ENCODE results near the gene ECM1. TPM values are rescaled to one million over a fixed set of nuclear protein-coding genes. Genes with fewer than 3 reads are reported as not detected.

The ECM1 gene
- total RNA-seq, 1 donor from 2014 or later, result under 0.01 TPM

DNA sequence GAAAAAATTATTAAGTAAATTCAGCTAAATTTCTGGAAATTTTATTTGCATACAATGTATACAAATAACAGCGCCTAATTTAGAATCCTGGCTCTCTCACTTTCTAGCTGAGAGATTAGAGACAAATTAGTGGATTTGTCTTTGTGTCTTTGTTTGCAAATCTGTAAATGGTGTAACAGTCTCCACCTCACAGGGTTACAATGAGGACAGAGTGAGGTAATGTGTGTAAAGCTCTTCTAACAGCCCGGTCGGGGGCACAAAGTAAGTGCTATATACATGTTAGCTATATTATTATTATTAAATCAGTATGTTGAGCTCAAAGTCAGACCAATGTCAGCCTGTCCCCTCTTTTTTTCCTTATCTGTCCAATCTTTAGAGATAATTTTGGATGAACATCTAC, 36.3 kb downstream of the ECM1 start:
- DNase-seq (ENCODE audit: low read depth in 2 of 2), result no peak

DNA sequence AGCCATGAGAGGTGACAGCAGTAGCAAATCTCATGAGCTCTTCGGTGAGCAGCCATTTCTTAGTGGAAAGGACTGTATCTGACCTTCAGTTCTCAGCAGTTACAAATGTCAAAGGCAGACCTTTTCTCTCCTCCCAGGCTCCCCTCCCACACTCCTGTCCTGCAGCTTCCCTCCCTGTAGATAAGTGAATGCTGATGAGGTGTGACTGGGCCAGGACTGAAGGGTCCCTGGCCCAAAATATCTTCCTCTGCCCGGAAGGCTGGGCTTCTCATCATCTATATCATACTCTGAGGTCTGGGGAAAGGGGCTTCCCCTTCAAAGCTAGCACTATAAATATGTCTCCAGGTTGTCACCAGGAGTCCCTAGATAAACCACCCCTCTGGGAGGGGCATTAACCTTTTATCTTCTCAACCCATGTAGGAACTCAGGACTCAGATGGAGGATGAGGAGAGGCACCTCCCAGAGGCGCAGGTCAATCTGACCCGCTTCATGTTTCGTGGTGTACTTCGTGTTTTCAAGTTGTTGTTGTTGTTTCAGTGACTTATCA, 37.6 kb downstream of the ECM1 start:
- DNase-seq (ENCODE audit: low read depth in 2 of 2), result no peak

DNA sequence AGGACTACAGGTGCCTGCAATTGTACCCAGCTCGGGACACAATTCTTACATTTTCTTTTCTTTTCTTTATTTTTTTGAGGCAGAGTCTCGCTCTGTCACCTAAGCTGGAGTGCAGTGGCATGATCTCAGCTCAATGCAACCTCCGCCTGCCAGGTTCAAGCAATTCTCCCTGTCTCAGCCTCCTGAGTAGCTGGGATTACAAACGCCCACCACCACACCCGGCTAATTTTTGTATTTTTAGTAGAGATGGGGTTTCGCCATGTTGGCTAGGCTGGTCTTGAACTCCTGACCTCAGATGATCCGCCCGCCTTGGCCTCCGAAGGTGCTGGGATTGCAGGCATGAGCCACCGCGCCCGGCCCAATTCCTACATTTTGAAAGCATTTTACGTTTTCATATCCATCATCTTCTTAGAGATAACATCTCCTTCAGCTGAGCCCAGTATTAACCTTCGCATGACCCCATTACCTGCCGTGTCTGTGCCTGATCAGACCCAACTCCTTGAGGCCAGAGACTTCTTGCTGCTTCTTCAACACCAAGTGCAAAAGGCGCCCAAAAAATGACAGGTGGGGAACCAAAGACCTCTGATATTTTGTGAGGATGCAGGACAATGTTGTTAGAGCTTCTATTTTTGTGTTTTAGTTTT, 38.5 kb downstream of the ECM1 start:
- DNase-seq (ENCODE audit: low read depth in 2 of 2), result no peak

DNA sequence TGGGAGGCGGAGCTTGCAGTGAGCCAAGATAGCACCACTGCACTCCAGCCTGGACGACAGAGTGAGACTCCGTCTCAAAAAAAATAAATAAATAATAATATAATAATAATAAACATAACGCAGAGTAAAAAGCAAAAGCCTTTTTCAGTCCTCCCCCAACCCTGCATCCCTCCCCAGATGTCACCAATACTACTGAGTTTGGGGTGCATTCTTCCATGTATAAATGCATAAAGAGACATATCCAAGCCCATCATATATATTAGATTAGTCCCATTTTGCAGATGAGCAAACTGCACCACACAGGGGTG, 40.4 kb downstream of the ECM1 start:
- DNase-seq (ENCODE audit: low read depth in 2 of 2), result no peak

DNA sequence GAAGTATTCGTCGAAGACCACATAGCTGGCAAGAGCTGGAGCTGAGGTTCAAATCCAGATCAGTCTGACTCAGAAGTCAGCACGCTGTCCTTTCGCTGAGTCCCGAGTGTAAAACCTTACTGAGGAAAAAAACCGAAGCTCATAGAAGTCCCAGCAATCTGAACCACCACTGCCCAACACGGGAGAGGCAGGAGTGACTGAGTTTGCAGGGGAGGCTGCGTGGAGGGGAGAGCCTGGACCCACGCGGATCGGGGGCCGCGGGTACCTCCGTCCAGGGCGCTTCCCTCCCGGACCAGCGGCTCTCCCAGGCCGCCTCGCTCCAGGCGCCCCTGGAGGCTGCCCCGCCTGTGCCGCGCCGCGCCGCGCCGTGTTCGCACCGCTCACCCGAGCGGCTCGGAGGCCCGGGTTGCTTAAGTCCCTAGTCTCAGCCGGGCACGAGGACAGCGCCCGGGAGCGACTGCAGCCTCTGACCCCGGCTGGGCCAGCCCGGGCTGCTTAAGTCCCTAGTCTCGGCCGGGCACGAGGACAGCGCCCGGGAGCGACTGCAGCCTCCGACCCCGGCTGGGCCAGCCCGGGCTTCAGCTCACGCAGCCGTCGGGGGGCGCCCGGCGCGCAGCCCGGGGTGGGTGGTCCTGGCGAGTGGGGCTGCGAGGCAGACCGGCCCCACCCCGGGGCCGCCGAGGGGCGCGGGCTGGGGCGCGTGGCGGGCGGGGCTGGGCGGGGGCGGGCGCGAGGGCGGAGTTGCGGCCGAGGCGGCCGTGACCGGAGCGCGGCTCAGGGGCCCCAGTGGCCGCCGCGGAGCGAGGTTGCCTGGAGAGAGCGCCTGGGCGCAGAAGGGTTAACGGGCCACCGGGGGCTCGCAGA, 41.0 kb downstream of the ECM1 start, which contains the start of gene ADAMTSL4:
Gene ADAMTSL4 (plus strand): TSS at position 777 of the 864 bp plus-strand sequence. CDS start 2,881 bp downstream, outside the sequence.
- DNase-seq (ENCODE audit: low read depth in 2 of 2), result peak in 1 of 2 donors; percentile 67

DNA sequence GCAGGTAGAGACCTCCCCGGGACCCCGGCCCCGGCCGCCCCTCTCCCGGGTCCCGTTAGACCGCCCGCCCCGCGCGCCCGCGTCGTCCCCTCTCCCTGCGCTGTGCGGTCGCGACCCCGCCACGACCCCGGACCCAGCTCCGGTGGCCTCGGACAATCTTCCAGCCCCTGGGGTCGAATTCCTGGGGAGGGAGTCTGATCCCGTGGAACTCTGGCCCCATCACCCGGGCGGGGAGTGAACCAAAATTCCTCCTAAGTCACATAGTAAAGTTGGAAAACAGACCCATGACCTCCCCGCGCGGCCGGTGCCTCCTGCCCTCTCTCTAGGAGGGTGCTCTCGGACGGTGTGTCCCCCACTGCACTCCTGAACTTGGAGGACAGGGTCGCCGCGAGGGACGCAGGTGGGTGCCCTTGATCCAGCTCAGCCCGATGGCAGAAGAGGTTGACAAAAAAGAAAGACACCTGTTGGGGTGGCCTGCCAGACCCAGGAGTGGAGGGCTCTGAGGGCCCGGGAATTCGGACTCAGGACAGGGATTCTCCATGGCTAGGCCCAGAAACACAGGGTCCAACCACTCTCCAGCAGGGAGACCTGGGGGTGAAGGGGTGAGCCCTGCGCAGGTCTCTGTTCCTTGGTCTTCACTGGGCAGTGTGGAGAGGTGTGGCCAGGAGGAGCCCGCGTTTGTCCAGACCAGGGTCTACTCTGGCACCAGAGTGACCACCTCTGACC, 41.8 kb downstream of the ECM1 start:
- DNase-seq (ENCODE audit: low read depth in 2 of 2), result no peak

DNA sequence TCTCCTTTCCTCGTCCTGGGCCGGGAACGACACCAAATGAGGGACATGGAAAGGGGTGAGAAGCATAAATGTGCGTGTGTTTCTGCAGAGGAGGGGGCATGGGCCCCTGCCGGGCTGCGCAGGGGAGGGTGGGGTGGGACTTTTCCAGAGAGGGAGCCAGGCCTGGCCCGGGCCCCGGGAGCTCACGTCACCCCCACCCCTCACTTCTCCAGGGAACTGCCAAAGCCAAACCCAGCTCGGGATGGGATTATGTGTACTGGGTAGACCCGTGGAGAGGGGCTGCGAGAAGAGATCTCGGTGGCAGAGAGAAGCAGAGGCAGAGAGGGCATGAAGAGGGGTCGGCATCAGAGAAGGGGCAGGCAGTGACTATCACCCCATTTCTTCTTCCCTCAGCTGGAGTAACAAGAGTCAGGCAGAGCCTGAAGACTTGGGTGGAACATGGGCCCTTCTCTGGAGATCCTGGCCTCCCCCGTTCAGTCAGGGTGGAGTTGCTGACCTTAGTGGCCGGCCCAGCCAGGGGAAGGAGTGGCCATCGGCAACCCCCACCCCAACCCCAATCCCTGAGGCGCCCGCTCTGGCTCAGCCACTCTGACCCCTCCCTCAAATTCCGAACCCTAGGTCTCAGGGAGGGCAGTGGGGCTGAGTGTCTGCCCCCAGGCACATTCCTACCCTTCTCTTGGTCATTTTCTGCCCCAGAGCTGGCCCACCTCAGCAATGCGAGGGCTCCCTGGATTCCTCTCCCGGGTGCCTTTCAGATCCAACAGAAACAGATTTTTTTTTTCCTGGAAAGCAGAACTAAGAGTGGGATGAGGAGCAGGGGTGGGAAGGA, 42.5 kb downstream of the ECM1 start:
- no peak for DNase-seq (ENCODE audit: low read depth in 2 of 2)

DNA sequence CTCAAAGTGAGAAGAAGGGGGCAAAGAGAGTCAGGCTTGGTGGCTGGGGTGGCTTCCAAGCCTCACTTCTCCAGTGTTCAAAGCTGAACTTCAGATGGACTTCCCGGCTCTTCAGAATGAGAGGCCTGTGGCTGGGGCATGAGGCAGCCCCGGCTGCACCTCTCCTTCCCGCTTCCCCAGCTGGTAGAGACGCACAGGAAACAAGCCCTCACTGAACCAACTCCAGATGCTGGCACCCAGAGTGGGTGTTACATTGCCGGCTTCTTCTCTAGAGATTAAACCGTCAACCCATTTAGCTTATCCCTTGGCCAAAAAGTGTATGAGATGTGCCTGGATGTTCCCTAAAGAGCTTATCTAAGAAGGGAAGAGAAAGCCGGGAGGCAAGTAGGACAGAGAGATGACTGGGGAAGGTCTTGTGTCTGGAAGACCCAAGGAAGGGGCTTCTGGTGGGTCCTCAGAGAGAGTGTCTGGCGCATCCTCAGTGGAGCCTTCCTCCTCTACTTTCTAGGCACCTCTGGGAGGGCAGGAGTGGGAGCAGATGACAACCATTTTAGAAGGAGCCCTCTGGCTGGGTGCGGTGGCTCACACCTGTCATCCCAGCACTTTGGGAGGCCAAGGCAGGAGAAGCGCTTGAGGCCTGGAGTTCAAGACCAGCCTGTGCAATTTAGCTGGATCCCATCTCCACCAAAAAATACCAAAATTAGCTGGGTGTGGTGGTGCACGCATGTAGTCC, 43.3 kb downstream of the ECM1 start:
- no peak for DNase-seq (ENCODE audit: low read depth in 2 of 2)

DNA sequence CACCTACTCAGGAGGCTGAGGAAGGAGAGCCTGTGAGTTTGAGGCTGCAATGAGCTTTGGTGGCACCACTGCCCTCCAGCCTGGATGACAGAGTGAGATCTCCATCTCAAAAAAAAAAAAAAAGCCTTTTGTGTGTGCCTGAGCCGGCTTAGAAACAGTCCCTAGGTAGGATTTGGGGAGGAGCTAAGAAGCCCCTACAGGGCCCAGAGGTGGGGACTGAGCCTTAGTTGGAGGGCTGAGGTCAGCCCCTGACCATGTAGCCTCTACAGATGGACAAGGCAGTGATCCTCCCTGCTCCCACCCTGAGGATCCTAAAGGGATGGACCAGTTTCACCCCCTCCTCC, 43.8 kb downstream of the ECM1 start:
- DNase-seq (ENCODE audit: low read depth in 2 of 2), result no peak

DNA sequence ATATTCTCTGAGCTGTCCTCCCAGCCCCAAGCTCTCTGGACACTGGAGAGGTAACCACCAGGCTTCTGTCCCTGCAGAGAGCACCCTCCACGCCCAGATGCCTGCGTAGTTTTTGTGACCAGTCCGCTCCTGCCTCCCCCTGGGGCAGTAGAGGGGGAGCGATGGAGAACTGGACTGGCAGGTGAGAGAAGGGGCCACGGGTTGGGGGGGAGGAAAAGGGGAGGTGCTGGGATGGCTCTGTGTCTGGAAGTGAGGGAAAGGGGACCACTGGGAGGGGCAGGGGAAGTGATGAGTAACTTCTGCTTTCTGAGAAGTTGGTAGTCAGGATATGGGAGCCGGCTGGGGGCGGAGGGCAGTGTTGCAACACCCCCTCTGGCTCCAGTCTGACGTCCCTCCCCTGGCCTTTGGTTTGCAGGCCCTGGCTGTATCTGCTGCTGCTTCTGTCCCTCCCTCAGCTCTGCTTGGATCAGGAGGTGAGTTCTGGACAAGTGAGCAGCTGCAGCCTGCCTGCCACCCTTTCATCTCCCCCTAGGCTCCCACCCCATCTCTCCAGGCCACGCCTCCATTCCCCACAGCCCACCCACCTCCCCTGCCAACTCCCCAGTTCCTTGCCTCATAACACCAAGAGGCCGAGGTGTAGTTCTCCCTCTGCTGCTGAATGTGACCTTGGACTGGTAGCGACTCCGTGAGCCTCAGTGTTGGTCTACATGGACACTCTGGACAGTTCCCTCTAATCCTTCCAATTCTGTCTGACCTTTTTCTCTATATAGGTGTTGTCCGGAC, 44.4 kb downstream of the ECM1 start:
- DNase-seq (ENCODE audit: low read depth in 2 of 2), result peak; percentile 46 to 74

DNA sequence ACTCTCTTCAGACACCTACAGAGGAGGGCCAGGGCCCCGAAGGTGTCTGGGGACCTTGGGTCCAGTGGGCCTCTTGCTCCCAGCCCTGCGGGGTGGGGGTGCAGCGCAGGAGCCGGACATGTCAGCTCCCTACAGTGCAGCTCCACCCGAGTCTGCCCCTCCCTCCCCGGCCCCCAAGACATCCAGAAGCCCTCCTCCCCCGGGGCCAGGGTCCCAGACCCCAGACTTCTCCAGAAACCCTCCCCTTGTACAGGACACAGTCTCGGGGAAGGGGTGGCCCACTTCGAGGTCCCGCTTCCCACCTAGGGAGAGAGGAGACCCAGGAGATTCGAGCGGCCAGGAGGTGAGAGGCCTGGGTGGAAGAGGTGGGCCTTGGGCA, 45.0 kb downstream of the ECM1 start:
- no peak for DNase-seq (ENCODE audit: low read depth in 2 of 2)

DNA sequence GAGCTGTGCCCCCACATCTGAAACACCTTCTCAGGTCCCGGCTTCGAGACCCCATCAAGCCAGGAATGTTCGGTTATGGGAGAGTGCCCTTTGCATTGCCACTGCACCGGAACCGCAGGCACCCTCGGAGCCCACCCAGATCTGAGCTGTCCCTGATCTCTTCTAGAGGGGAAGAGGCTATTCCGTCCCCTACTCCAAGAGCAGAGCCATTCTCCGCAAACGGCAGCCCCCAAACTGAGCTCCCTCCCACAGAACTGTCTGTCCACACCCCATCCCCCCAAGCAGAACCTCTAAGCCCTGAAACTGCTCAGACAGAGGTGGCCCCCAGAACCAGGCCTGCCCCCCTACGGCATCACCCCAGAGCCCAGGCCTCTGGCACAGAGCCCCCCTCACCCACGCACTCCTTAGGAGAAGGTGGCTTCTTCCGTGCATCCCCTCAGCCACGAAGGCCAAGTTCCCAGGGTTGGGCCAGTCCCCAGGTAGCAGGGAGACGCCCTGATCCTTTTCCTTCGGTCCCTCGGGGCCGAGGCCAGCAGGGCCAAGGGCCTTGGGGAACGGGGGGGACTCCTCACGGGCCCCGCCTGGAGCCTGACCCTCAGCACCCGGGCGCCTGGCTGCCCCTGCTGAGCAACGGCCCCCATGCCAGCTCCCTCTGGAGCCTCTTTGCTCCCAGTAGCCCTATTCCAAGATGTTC, 45.6 kb downstream of the ECM1 start:
- no peak for DNase-seq (ENCODE audit: low read depth in 2 of 2)

DNA sequence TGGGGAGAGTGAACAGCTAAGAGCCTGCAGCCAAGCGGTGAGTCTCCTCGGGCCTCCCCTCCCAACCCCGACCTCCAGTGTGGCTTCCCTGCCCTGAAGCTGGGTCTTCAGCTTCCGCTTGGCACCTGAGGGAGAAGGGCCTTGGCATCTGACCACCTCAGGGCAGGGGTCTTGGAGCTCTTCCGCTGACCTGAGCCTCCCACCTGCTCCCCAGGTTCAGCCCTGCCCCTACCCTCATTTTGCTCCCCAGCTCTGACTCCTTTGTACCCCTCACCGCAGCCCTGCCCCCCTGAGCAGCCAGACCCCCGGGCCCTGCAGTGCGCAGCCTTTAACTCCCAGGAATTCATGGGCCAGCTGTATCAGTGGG, 46.2 kb downstream of the ECM1 start:
- no peak for DNase-seq (ENCODE audit: low read depth in 2 of 2)

DNA sequence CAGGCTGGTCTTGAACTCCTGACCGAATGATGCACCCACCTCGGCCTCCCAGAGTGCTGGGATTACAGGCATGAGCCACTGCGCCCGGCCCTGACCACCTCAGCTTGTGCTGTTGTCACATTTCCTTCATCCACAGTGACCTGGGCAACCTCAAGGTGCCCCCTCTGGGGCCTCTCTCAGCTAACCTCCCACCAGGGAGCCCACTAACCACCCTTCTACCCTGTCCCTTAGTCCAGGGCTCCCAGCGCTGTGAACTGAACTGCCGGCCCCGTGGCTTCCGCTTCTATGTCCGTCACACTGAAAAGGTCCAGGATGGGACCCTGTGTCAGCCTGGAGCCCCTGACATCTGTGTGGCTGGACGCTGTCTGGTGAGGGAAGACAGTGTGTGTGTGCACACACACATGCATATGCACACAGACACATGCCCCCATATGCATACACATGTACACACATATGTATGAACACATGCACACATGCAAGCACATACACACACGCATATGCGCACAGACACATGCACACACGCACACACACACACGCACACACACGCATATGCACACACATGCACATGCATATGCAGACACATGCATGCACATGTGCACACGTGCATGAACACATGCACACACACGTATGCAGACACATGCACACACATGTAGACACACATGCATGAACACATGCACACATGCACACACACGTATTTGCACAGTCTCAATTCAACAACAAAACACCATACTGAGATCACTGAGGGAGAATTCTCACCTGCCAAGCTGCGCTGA, 47.5 kb downstream of the ECM1 start:
- DNase-seq (ENCODE audit: low read depth in 2 of 2), result no peak

DNA sequence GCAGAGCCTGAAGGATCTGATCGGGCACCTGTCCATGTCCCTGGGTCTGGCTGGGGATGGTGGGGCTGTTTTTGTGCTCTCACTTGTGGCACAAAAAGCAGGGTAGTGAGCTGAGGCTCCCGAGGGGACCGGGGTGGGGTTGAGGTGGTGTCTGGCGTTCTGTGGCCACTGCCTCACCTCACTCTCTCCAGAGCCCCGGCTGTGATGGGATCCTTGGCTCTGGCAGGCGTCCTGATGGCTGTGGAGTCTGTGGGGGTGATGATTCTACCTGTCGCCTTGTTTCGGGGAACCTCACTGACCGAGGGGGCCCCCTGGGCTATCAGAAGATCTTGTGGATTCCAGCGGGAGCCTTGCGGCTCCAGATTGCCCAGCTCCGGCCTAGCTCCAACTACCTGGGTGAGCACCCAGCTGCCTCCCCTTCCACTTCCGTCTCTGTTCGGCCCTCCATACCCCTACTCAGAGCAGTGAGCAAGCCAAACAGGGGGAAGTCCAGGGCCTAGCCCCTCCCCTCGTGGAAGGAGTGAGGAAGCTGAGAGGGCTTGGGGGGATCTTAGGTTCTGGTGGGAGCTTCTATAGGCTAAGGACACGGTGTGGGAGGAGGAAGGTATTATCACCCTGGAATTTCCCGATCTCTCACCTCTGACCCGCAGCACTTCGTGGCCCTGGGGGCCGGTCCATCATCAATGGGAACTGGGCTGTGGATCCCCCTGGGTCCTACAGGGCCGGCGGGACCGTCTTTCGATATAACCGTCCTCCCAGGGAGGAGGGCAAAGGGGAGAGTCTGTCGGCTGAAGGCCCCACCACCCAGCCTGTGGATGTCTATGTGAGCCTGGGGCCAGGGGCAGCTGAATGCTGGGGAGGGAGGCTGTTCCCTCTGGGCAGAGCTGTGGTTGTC, 48.3 kb downstream of the ECM1 start:
- DNase-seq (ENCODE audit: low read depth in 2 of 2), result no peak

DNA sequence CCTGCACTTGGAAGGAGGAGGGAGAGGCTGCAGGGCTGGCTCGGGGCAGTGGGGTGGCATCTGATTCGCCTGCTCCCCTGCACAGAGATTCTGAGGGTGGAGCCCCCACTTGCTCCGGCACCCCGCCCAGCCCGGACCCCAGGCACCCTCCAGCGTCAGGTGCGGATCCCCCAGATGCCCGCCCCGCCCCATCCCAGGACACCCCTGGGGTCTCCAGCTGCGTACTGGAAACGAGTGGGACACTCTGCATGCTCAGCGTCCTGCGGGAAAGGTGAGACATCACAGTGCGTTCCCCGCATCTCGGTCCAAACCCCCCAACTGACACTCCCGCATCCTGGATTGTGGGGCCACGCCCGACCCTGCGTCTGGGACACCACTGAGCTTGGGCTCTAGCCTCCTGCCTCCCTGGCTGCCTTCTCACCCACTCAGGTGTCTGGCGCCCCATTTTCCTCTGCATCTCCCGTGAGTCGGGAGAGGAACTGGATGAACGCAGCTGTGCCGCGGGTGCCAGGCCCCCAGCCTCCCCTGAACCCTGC, 49.2 kb downstream of the ECM1 start:
- DNase-seq (ENCODE audit: low read depth in 2 of 2), result no peak

DNA sequence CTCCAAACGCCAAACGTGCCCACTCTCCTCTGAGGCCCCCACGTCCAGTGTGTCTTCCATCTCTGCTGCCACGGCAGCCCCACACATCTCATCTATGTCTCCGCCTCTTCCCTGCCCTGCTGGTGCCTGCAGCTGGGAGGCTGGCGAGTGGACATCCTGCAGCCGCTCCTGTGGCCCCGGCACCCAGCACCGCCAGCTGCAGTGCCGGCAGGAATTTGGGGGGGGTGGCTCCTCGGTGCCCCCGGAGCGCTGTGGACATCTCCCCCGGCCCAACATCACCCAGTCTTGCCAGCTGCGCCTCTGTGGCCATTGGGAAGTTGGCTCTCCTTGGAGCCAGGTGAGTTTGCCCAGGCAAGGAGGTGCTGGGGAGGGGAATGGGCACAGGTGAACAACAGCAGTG, 49.9 kb downstream of the ECM1 start:
- no peak for DNase-seq (ENCODE audit: low read depth in 2 of 2)
